GM10248 (cell line): ENCODE results near the gene ADPRS.

Experiments
- CTCF ChIA-PET: fragments of 300-600 bp; sonication (Branson Sonifier 250); formaldehyde crosslinking; extraction: SDS; loops from one replicate; lab custom pipeline; 2021; ENCODE audit warnings: antibody characterized with exemption; lab: Yijun Ruan, JAX
- POLR2A ChIA-PET: fragments of 350-650 bp; sonication (Branson Sonifier 250); formaldehyde crosslinking; extraction: SDS; loops from one replicate; lab custom pipeline; 2020; ENCODE audit warnings: antibody characterized with exemption; lab: Yijun Ruan, JAX
- DNase-seq: peaks from one replicate; pipeline ENCODE4 v3.0.0; 2012; ENCODE audit errors: extremely low spot score
- CTCF ChIP-seq: IDR thresholded peaks from 2 replicates; pipeline ENCODE4 v1.5.1; 2012; ENCODE audit warnings: mild to moderate bottlenecking, low read depth; ENCODE audit errors: extremely low read depth, missing control alignments, control extremely low read depth

The ADPRS gene

GRCh38 chr1:36096500-36097432 lies 8.1 kb downstream of the ADPRS start:
- ChIA-PET POLR2A (no interaction called here), CTCF (interaction anchor here (0.7 to 19.1 kb wide), 4 partner anchors 37 to 189 kb away, joined by 5 to 226 read pairs (median 30); no protein-coding TSS in a partner anchor)
- no peak for DNase-seq
- TF ChIP-seq CTCF = peak; percentile 10

- no peak for DNase-seq
- ChIA-PET CTCF (interaction anchor here (0.9 to 19.1 kb wide), 4 partner anchors 13 to 91 kb away, joined by 3 to 226 read pairs (median 29); no protein-coding TSS in a partner anchor), POLR2A (no interaction called here)
- TF ChIP-seq CTCF = no peak
Measured at GRCh38 chr1:36097693-36098585, 9.2 kb downstream of the ADPRS start.

- ChIA-PET CTCF (interaction anchor here (0.9 to 19.1 kb wide), 5 partner anchors 12 to 187 kb away, joined by 3 to 226 read pairs (median 8); no protein-coding TSS in a partner anchor), POLR2A (no interaction called here)
- TF ChIP-seq CTCF = no peak
- no peak for DNase-seq
Measured at GRCh38 chr1:36098650-36099365, 10.1 kb downstream of the ADPRS start.

- ChIA-PET CTCF (interaction anchor here (0.6 to 19.1 kb wide), 18 partner anchors 9 to 320 kb away, joined by 3 to 226 read pairs (median 4); partner anchors contain the start of gene TRAPPC3), POLR2A (no interaction called here)
- peak; percentile 89 for DNase-seq
Measured at GRCh38 chr1:36099681-36100341, 11.1 kb downstream of the ADPRS start.

GRCh38 chr1:36100376-36100775 lies 11.7 kb downstream of the ADPRS start:
- CTCF ChIA-PET = interaction anchor here (0.6 to 19.1 kb wide), 19 partner anchors 9 to 320 kb away, joined by 3 to 226 read pairs (median 4); partner anchors contain the start of gene TRAPPC3
- POLR2A ChIA-PET = no interaction called here
- no peak for TF ChIP-seq CTCF
- DNase-seq = no peak

More at GRCh38 chr1:36099681-36100341, 11.1 kb downstream of the ADPRS start:
- TF ChIP-seq CTCF = peak; percentile 88
